ENCODE results near the gene EMD. TPM values are rescaled to one million over a fixed set of nuclear protein-coding genes. Genes with fewer than 3 reads are reported as not detected.

The EMD gene
- total and polyA plus RNA-seq, 2 donors (not counting 1 experiment from before 2014, with no cell fraction given): 81.7 to 132 TPM

- WGBS (ENCODE audit: insufficient coverage): 23% methylated on average over 13 of the region's 26 CpGs
- Mint-ChIP-seq H3K9me3 (ENCODE audit: insufficient read depth) (no peaks in the 10 kb centered on the region), H3K4me3 (peak within 1 kb of the TSS; percentile 79), H3K27ac (peak within 1 kb of the TSS; percentile 88), H3K27me3 (no peaks in the 10 kb centered on the region), H3K4me1 (peaks cover 31% of the 10 kb centered on the region)
- ChIA-PET CTCF (interaction anchor here (0.6 to 2.4 kb wide), 4 partner anchors 10 to 605 kb away, joined by 3 to 7 read pairs (median 3); partner anchors contain the start of genes HCFC1 and RPL10), POLR2A (interaction anchor here (0.6 to 4.5 kb wide), 4 partner anchors 11 to 138 kb away, joined by 3 to 31 read pairs (median 3); partner anchors contain the start of genes IKBKG and RPL10)
- H2AFZ ChIP-seq (ENCODE audit: insufficient read depth, low read depth, low read length, poor library complexity, severe bottlenecking): peak within 1 kb of the TSS; percentile 60
- H3K4me2 ChIP-seq (replicated peaks; ENCODE audit: low read depth, low read length, poor library complexity, severe bottlenecking): peak within 1 kb of the TSS; percentile 77
- ATAC-seq (ENCODE audit: low read depth): peak; percentile 22
- H3K36me3 ChIP-seq (replicated peaks in 1 of 2; ENCODE audit: control extremely low read depth in 1 of 2, control insufficient read depth in 1 of 2, extremely low read depth in 1 of 2, insufficient read depth in 2 of 2, low read length in 1 of 2): no peaks in the 10 kb centered on the region
- H3K27ac ChIP-seq (ENCODE audit: low read length in 2 of 2): peak within 1 kb of the TSS; percentile 69
- H3K4me1 ChIP-seq (ENCODE audit: control insufficient read depth in 2 of 2, insufficient read depth in 2 of 2, low read length in 2 of 2): peaks cover 8 to 38% of the 10 kb centered on the region in 2 donors
- H3K79me2 ChIP-seq (ENCODE audit: control insufficient read depth, insufficient read depth, low read length): no peaks in the 10 kb centered on the region
- no peaks in the 10 kb centered on the region for H3K27me3 ChIP-seq (replicated peaks in 1 of 4; ENCODE audit: control extremely low read depth in 1 of 4, control insufficient read depth in 3 of 4, insufficient read depth in 4 of 4, low read length in 3 of 4)
- H3K4me3 ChIP-seq (ENCODE audit: control extremely low read depth in 1 of 5, extremely low read depth in 1 of 5, insufficient read depth in 1 of 5, low read depth in 2 of 5, low read length in 4 of 5): peak within 1 kb of the TSS; percentile 28 to 45 (median 36)
- intact Hi-C loops (cut with micrococcal nuclease): no loop called here
- H3K9ac ChIP-seq (ENCODE audit: low read length): peak within 1 kb of the TSS; percentile 37
- H3K9me3 ChIP-seq (ENCODE audit: control extremely low read depth in 1 of 3, control insufficient read depth in 2 of 3, insufficient read depth in 1 of 3, low read length in 2 of 3): no peaks in the 10 kb centered on the region
- peak; percentile 37 for DNase-seq
- H4K20me1 ChIP-seq (ENCODE audit: control insufficient read depth, insufficient read depth, low read length, poor library complexity, severe bottlenecking): no peaks in the 10 kb centered on the region
- no peak for TF ChIP-seq CTCF (IDR thresholded peaks at IDR 0.05)
- TF ChIP-seq EZH2 (IDR thresholded peaks at IDR 0.05; ENCODE audit: borderline replicate concordance, insufficient read depth, low read depth, low read length, poor library complexity, severe bottlenecking): no peak
Observed at GRCh38 chrX:154409222-154409871, 30.3 kb downstream of the EMD start, which contains the start of gene DNASE1L1. DNASE1L1 (minus strand) TSS chrX:154409254; CDS start chrX:154405568, 3,686 bp downstream.

- CTCF ChIA-PET: interaction anchor here (1.0 to 2.3 kb wide), 5 partner anchors 13 to 115 kb away, joined by 3 to 7 read pairs (median 3); partner anchors contain the start of gene SLC10A3
- peak; percentile 52 for DNase-seq
- Histone ChIP-seq H3K36me3 (replicated peaks in 1 of 2; ENCODE audit: control extremely low read depth in 1 of 2, control insufficient read depth in 1 of 2, extremely low read depth in 1 of 2, insufficient read depth in 2 of 2, low read length in 1 of 2) (no peaks in the 10 kb centered on the region), H2AFZ (ENCODE audit: insufficient read depth, low read depth, low read length, poor library complexity, severe bottlenecking) (peak overlapping the region; percentile 76), H4K20me1 (ENCODE audit: control insufficient read depth, insufficient read depth, low read length, poor library complexity, severe bottlenecking) (no peaks in the 10 kb centered on the region), H3K79me2 (ENCODE audit: control insufficient read depth, insufficient read depth, low read length) (no peaks in the 10 kb centered on the region), H3K4me2 (replicated peaks; ENCODE audit: low read depth, low read length, poor library complexity, severe bottlenecking) (peak overlapping the region; percentile 87), H3K9me3 (ENCODE audit: control extremely low read depth in 1 of 3, control insufficient read depth in 2 of 3, insufficient read depth in 1 of 3, low read length in 2 of 3) (no peaks in the 10 kb centered on the region), H3K4me1 (ENCODE audit: control insufficient read depth in 2 of 2, insufficient read depth in 2 of 2, low read length in 2 of 2) (peaks cover 8 to 38% of the 10 kb centered on the region in 2 donors), H3K27me3 (replicated peaks in 1 of 4; ENCODE audit: control extremely low read depth in 1 of 4, control insufficient read depth in 3 of 4, insufficient read depth in 4 of 4, low read length in 3 of 4) (no peaks in the 10 kb centered on the region), H3K9ac (ENCODE audit: low read length) (peak overlapping the region; percentile 70), H3K4me3 (ENCODE audit: control extremely low read depth in 1 of 5, extremely low read depth in 1 of 5, insufficient read depth in 1 of 5, low read depth in 2 of 5, low read length in 4 of 5) (peak overlapping the region in 4 of 5 experiments; percentile 59 to 79 (median 70)), H3K27ac (ENCODE audit: low read length in 2 of 2) (peak overlapping the region; percentile 73 to 79)
- TF ChIP-seq CTCF (IDR thresholded peaks at IDR 0.05): no peak
- TF ChIP-seq EZH2 (IDR thresholded peaks at IDR 0.05; ENCODE audit: borderline replicate concordance, insufficient read depth, low read depth, low read length, poor library complexity, severe bottlenecking): no peak
- peaks cover 31% of the 10 kb centered on the region for H3K4me1 Mint-ChIP-seq
- no peaks in the 10 kb centered on the region for H3K27me3 Mint-ChIP-seq
- WGBS (ENCODE audit: insufficient coverage): 2% methylated on average over 14 of the region's 29 CpGs
- POLR2A ChIA-PET: interaction anchor here (0.5 to 4.5 kb wide), 12 partner anchors 13 to 486 kb away, joined by 3 to 31 read pairs (median 4); partner anchors contain the start of genes ARHGAP4, ATP6AP1, EMD and PLXNA3
- H3K4me3 Mint-ChIP-seq: peak overlapping the region; percentile 79
- H3K27ac Mint-ChIP-seq: peak overlapping the region; percentile 88
- ATAC-seq (ENCODE audit: low read depth): peak; percentile 55
- intact Hi-C loops (cut with micrococcal nuclease): loop anchor here (2.0 to 5.0 kb wide), 2 partner anchors 45 to 79 kb away; partner anchors contain the start of genes PLXNA3 and SLC10A3
- H3K9me3 Mint-ChIP-seq (ENCODE audit: insufficient read depth): no peaks in the 10 kb centered on the region
Observed at GRCh38 chrX:154411981-154412340, 32.9 kb downstream of the EMD start.

Measured in B cell (primary cell).